Frontal cortex (tissue), 4 donors: ENCODE measurements around the gene IYD. TPM values are rescaled to one million over a fixed set of nuclear protein-coding genes. Genes with fewer than 3 reads are reported as not detected.

Source experiments
- DNase-seq, 2 donors: peaks; one replicate each; pipeline ENCODE4 v3.0.0; 2012; ENCODE audit warnings: low spot score in 2 of 2
- FAIRE-seq: peaks from 2 replicates; lab custom pipeline; 2012; peaks lifted over from hg19 to GRCh38; lab: Jason Lieb, UNC
- total RNA-seq: library from RNA; depleted of rRNA; stranded (reverse); fragments of >200 nt; gene quantifications from one replicate; pipeline ENCODE4 v1.2.3, GENCODE V29; 2014
- donor health status: control.
- donor health status: control.
- donor health status: control.

Gene IYD
- total RNA-seq, 1 donor from 2014 or later: not detected

GRCh38 chr6:150392452-150393220 lies 23.8 kb downstream of the IYD start:
- DNase-seq (no peak), FAIRE-seq (no peak)

GRCh38 chr6:150394053-150394898 lies 25.5 kb downstream of the IYD start:
- no peak for FAIRE-seq
- DNase-seq: no peak

GRCh38 chr6:150394899-150395295 lies 26.1 kb downstream of the IYD start:
- DNase-seq (no peak), FAIRE-seq (no peak)

GRCh38 chr6:150395388-150396009 lies 26.7 kb downstream of the IYD start:
- no peak for FAIRE-seq
- DNase-seq: peak; percentile 10 to 55

- DNase-seq: no peak
- FAIRE-seq: no peak
Measured at GRCh38 chr6:150403458-150404246, 34.8 kb downstream of the IYD start.

GRCh38 chr6:150406948-150407347 lies 38.1 kb downstream of the IYD start:
- DNase-seq (no peak), FAIRE-seq (no peak)

- no peak for DNase-seq
- no peak for FAIRE-seq
Measured at GRCh38 chr6:150408842-150409241, 40.0 kb downstream of the IYD start.

- DNase-seq (no peak), FAIRE-seq (no peak)
Measured at GRCh38 chr6:150409576-150410066, 40.8 kb downstream of the IYD start.

GRCh38 chr6:150410399-150410798 lies 41.6 kb downstream of the IYD start:
- no peak for DNase-seq
- FAIRE-seq: no peak

- DNase-seq: no peak
Measured at GRCh38 chr6:150410906-150411305, 42.1 kb downstream of the IYD start.

GRCh38 chr6:150412221-150412620 lies 43.4 kb downstream of the IYD start:
- DNase-seq (no peak), FAIRE-seq (no peak)

More at GRCh38 chr6:150410906-150411305, 42.1 kb downstream of the IYD start:
- FAIRE-seq: no peak

GRCh38 chr6:150413198-150413597 lies 44.4 kb downstream of the IYD start:
- no peak for FAIRE-seq
- DNase-seq: no peak

- DNase-seq: no peak
- FAIRE-seq: no peak
Measured at GRCh38 chr6:150413781-150414281, 45.0 kb downstream of the IYD start.

- FAIRE-seq: no peak
- DNase-seq: no peak
Measured at GRCh38 chr6:150416128-150416527, 47.3 kb downstream of the IYD start.

GRCh38 chr6:150417250-150417649 lies 48.4 kb downstream of the IYD start:
- DNase-seq: no peak
- FAIRE-seq: no peak

GRCh38 chr6:150417899-150418826 lies 49.4 kb downstream of the IYD start:
- FAIRE-seq: peak; percentile 89
- peak; percentile 46 to 59 for DNase-seq

GRCh38 chr6:150418827-150419594 lies 50.2 kb downstream of the IYD start:
- no peak for FAIRE-seq
- peak in 1 of 2 donors; percentile 38 for DNase-seq

- DNase-seq: no peak
- FAIRE-seq: no peak
Measured at GRCh38 chr6:150420428-150420827, 51.6 kb downstream of the IYD start.
